Endothelial cell of umbilical vein (primary cell): Measurements from ENCODE around the gene ARHGEF19. TPM values are rescaled to one million over a fixed set of nuclear protein-coding genes. Genes with fewer than 3 reads are reported as not detected.

Experiments
- BruUV-seq: library from RNA; stranded (reverse); fragments of 400-500 nt; replicated peaks from 2 replicates; lab custom pipeline; 2021; lab: Mats Ljungman, UMichigan
- CTCF ChIA-PET: fragments of 300-600, 350-600 bp; sonication (Branson Sonifier 250); formaldehyde crosslinking; loops from one replicate; lab custom pipeline; 2021; ENCODE audit warnings: antibody characterized with exemption, inconsistent platforms; lab: Charles Lee
- POLR2A ChIA-PET: fragments of 300-600, 350-600 bp; sonication (Branson Sonifier 250); formaldehyde crosslinking; loops from one replicate; lab custom pipeline; 2021; ENCODE audit warnings: antibody characterized with exemption, inconsistent platforms; lab: Charles Lee
- DNase-seq: peaks from one replicate; pipeline ENCODE4 v3.0.0-alpha.2; 2011; ENCODE audit warnings: low read depth, low spot score
- FAIRE-seq: peaks from 2 replicates; lab custom pipeline; 2011; peaks lifted over from hg19 to GRCh38; lab: Jason Lieb, UNC
- H2AFZ ChIP-seq: 2 replicates; pipeline ENCODE4 v1.6.0; 2012; ENCODE audit warnings: low read depth, low read length, control low read depth, inconsistent platforms
- H3K27ac ChIP-seq: 2 replicates; pipeline ENCODE4 v1.5.1; 2011; ENCODE audit warnings: low read depth, mild to moderate bottlenecking, control low read depth, low read length, moderate library complexity; ENCODE audit not compliant: insufficient read depth
- H3K27me3 ChIP-seq, 2 experiments: 2 replicates each; pipeline versions ENCODE4 v1.6.0 to v1.6.1; 2011; ENCODE audit warnings: low read length in 2 of 2, mixed read lengths in 1 of 2; ENCODE audit not compliant: control insufficient read depth in 2 of 2, insufficient read depth in 2 of 2
- H3K36me3 ChIP-seq, 2 experiments: 2 replicates in 1 of 2; 3 replicates in 1 of 2; pipeline ENCODE4 v1.5.1; 2011; ENCODE audit warnings: low read length in 2 of 2, mild to moderate bottlenecking in 1 of 2, moderate library complexity in 1 of 2; ENCODE audit not compliant: control insufficient read depth in 2 of 2, insufficient read depth in 2 of 2; ENCODE audit errors: extremely low read depth in 1 of 2
- H3K4me1 ChIP-seq: 3 replicates; pipeline ENCODE4 v1.5.1; 2011; ENCODE audit warnings: mild to moderate bottlenecking, low read length; ENCODE audit not compliant: control insufficient read depth, insufficient read depth; ENCODE audit errors: extremely low read depth
- H3K4me2 ChIP-seq: 2 replicates; pipeline ENCODE4 v1.6.1; 2011; ENCODE audit warnings: low read length, control low read depth, mixed read lengths; ENCODE audit not compliant: insufficient read depth
- H3K4me3 ChIP-seq, 3 experiments: fragments of 200-600 bp in 1 of 3; sonication (generic), shearing (Covaris generic) in 1 of 3; replicated peaks in 1 of 3; 2 replicates each; pipeline ENCODE4 v1.5.1; 2011 to 2016; ENCODE audit warnings: control low read depth in 3 of 3, low read length in 3 of 3, mild to moderate bottlenecking in 2 of 3, inconsistent platforms in 1 of 3, low read depth in 1 of 3, moderate library complexity in 1 of 3; ENCODE audit not compliant: insufficient read depth in 1 of 3
- H3K79me2 ChIP-seq: 2 replicates; pipeline ENCODE4 v1.6.0; 2012; ENCODE audit warnings: low read length, inconsistent platforms; ENCODE audit not compliant: control insufficient read depth, insufficient read depth
- H3K9ac ChIP-seq: replicated peaks from 2 replicates; pipeline ENCODE3; 2011; ENCODE audit warnings: low read length, control low read depth; ENCODE audit not compliant: insufficient read depth; ENCODE audit errors: extremely low read depth
- H3K9me1 ChIP-seq: replicated peaks from 3 replicates; pipeline ENCODE4 v1.6.0; 2011; ENCODE audit warnings: mild to moderate bottlenecking, low read length; ENCODE audit not compliant: control insufficient read depth, insufficient read depth; ENCODE audit errors: extremely low read depth
- H3K9me3 ChIP-seq: replicated peaks from 2 replicates; pipeline ENCODE4 v1.5.1; 2012; ENCODE audit warnings: low read length, inconsistent platforms; ENCODE audit not compliant: control insufficient read depth, insufficient read depth
- H4K20me1 ChIP-seq: replicated peaks from 2 replicates; pipeline ENCODE3; 2011; ENCODE audit warnings: mild to moderate bottlenecking, low read length; ENCODE audit not compliant: control insufficient read depth, insufficient read depth; ENCODE audit errors: extremely low read depth
- CTCF ChIP-seq, 2 donors: IDR thresholded peaks; 1 replicate in 1 of 2; 2 replicates in 1 of 2; pipeline ENCODE4 v1.5.1; 2011; ENCODE audit warnings: low read length in 2 of 2, mild to moderate bottlenecking in 2 of 2, moderate library complexity in 2 of 2, control low read depth in 1 of 2, inconsistent platforms in 1 of 2, low read depth in 1 of 2; ENCODE audit not compliant: insufficient read depth in 1 of 2; ENCODE audit errors: extremely low read depth in 1 of 2
- EZH2 ChIP-seq: IDR thresholded peaks from 2 replicates; pipeline ENCODE4 v1.6.1; 2012; ENCODE audit warnings: borderline replicate concordance, low read depth, mild to moderate bottlenecking, moderate library complexity, low read length, inconsistent platforms; ENCODE audit not compliant: severe bottlenecking
- FOS ChIP-seq: IDR thresholded peaks from 2 replicates; pipeline ENCODE4 v1.6.1; 2011; ENCODE audit warnings: mild to moderate bottlenecking, low read length, moderate library complexity, borderline replicate concordance; ENCODE audit not compliant: insufficient read depth
- GATA2 ChIP-seq: IDR thresholded peaks from 2 replicates; pipeline ENCODE4 v1.7.0; 2011; ENCODE audit warnings: low read depth, mild to moderate bottlenecking, moderate library complexity, mixed read lengths, low read length; ENCODE audit not compliant: insufficient read length, insufficient read depth
- JUN ChIP-seq: IDR thresholded peaks from 2 replicates; pipeline ENCODE4 v1.6.1; 2011; ENCODE audit warnings: borderline replicate concordance, low read depth; ENCODE audit not compliant: insufficient read length, insufficient read depth
- MYC ChIP-seq: IDR thresholded peaks from one replicate; pipeline ENCODE4 v1.6.1; 2011; ENCODE audit warnings: mild to moderate bottlenecking, low read depth, low read length
- POLR2A ChIP-seq: IDR thresholded peaks from 2 replicates; pipeline ENCODE4 v1.6.1; 2012; ENCODE audit warnings: low read depth, mild to moderate bottlenecking, control low read depth, low read length
- POLR2AphosphoS5 ChIP-seq: IDR thresholded peaks from 2 replicates; pipeline ENCODE4 v1.6.1; 2012; ENCODE audit warnings: low read depth, mild to moderate bottlenecking, control low read depth, low read length, moderate library complexity; ENCODE audit not compliant: insufficient read depth
- dilution Hi-C: fragments of 300-500 bp; cut with MboI; formaldehyde crosslinking; loops from one replicate; pipeline ENCODE4 v1.15.0; 2019; ENCODE audit warnings: low sequenced_read_pairs; ENCODE audit not compliant: extremely low pct_ligation_motif_present
- intact Hi-C: fragments of 100-400 bp; cut with micrococcal nuclease; formaldehyde crosslinking; loops from one replicate; pipeline ENCODE4 v1.10.0; 2022
- polyA plus RNA-seq, 4 experiments: library from polyadenylated mRNA; depleted of rRNA in 3 of 4; stranded (reverse) in 3 of 4; unstranded in 1 of 4; fragments of >200 nt; gene quantifications; 2 replicates each; pipeline versions ENCODE4 v1.2.1 to v1.2.3, GENCODE V29; 2011 to 2012; ENCODE audit warnings: missing spikeins in 1 of 4
- total RNA-seq: library from RNA; stranded (reverse); gene quantifications from 2 replicates; pipeline ENCODE4 v1.2.3, GENCODE V29; 2021
- TF ChIP-seq, protein P1 (sequence below): IDR thresholded peaks from 2 replicates; pipeline ENCODE4 v1.6.1; 2011; ENCODE audit not compliant: insufficient read depth, insufficient read length

ARHGEF19 gene
- total and polyA plus RNA-seq, 2 donors (not counting 3 experiments of a cell fraction or from before 2014, with no cell fraction given) = 6.2 to 8.0 TPM

DNA sequence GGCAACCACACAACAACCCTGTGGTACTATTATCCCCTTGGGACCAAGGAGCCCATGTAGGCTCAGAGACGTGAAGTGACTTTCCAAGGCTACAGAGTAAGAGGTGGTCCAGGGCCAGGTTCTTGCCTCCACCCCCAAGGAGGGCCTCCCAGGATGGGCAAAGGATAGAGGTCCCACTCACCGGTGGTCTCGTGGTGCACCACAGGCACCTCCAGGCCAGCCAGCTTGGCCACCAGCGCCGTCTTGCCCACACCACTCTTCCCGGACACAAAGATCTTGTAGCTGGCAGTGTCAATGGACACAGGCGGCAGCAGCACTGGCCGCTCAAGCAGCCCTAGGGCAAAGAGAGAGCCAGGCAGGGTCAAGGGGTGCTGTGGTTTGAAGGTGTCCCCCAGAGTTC is 21.0 kb upstream of the ARHGEF19 start:
- H3K4me2 ChIP-seq = no peak overlapping the region
- BruUV-seq = no TSS peak
- peaks cover 15% of the 10 kb centered on the region for H3K4me1 ChIP-seq
- H3K9me1 ChIP-seq = no peaks in the 10 kb centered on the region
- no peak overlapping the region for H3K4me3 ChIP-seq
- no peak overlapping the region for H3K9ac ChIP-seq
- ChIA-PET POLR2A (no interaction called here), CTCF (interaction anchor here (1.2 to 2.6 kb wide), 3 partner anchors 10 to 155 kb away, joined by 3 to 8 read pairs (median 4); no protein-coding TSS in a partner anchor)
- DNase-seq = no peak
- intact Hi-C loops (no loop called here), dilution Hi-C loops (no loop called here)
- no peaks in the 10 kb centered on the region for H3K79me2 ChIP-seq
- no peak for TF ChIP-seq POLR2AphosphoS5
- TF ChIP-seq MYC = no peak
- TF ChIP-seq, protein P1, sequence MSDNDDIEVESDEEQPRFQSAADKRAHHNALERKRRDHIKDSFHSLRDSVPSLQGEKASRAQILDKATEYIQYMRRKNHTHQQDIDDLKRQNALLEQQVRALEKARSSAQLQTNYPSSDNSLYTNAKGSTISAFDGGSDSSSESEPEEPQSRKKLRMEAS = no peak
- TF ChIP-seq POLR2A = no peak
- TF ChIP-seq GATA2 = no peak
- no peak for TF ChIP-seq EZH2
- no peak for TF ChIP-seq CTCF (IDR thresholded peaks at IDR 0.05; ENCODE audit: extremely low read depth in 1 of 2, insufficient read depth in 1 of 2, low read depth in 1 of 2, low read length in 2 of 2)
- no peak for TF ChIP-seq FOS
- TF ChIP-seq JUN = no peak
- H3K36me3 ChIP-seq = no peaks in the 10 kb centered on the region
- H2AFZ ChIP-seq = no peak overlapping the region
- H4K20me1 ChIP-seq = no peaks in the 10 kb centered on the region
- H3K27ac ChIP-seq = no peak overlapping the region
- peaks cover 0 to 3% of the 10 kb centered on the region in 2 experiments for H3K27me3 ChIP-seq
- FAIRE-seq = no peak
- no peaks in the 10 kb centered on the region for H3K9me3 ChIP-seq
